Measurements from ENCODE around the gene ATOH8. TPM values are rescaled to one million over a fixed set of nuclear protein-coding genes. Genes with fewer than 3 reads are reported as not detected.

Gene ATOH8
- total RNA-seq, 1 donor from 2014 or later: 0.52 TPM

GRCh38 chr2:85741833-85742455, 11.8 kb upstream of the ATOH8 start:
- no peak for TF ChIP-seq CTCF (conservative IDR thresholded peaks at IDR 0.05; ENCODE audit: low read depth, low read length)
- no peak for DNase-seq (ENCODE audit: low read depth)
- H3K4me3 ChIP-seq (ENCODE audit: low read depth, low read length): no peak overlapping the region

GRCh38 chr2:85743304-85743978, 10.3 kb upstream of the ATOH8 start:
- TF ChIP-seq CTCF (conservative IDR thresholded peaks at IDR 0.05; ENCODE audit: low read depth, low read length): no peak
- H3K4me3 ChIP-seq (ENCODE audit: low read depth, low read length): no peak overlapping the region
- DNase-seq (ENCODE audit: low read depth): peak; percentile 66

- no peak overlapping the region for H3K4me3 ChIP-seq (ENCODE audit: low read depth, low read length)
- no peak for TF ChIP-seq CTCF (conservative IDR thresholded peaks at IDR 0.05; ENCODE audit: low read depth, low read length)
- no peak for DNase-seq (ENCODE audit: low read depth)
Measured at GRCh38 chr2:85744055-85744454, 9.7 kb upstream of the ATOH8 start.

- no peak for TF ChIP-seq CTCF (conservative IDR thresholded peaks at IDR 0.05; ENCODE audit: low read depth, low read length)
- DNase-seq (ENCODE audit: low read depth): no peak
- no peak overlapping the region for H3K4me3 ChIP-seq (ENCODE audit: low read depth, low read length)
Measured at GRCh38 chr2:85744741-85745601, 8.8 kb upstream of the ATOH8 start.

- TF ChIP-seq CTCF (conservative IDR thresholded peaks at IDR 0.05; ENCODE audit: low read depth, low read length): no peak
- DNase-seq (ENCODE audit: low read depth): no peak
- no peak overlapping the region for H3K4me3 ChIP-seq (ENCODE audit: low read depth, low read length)
Measured at GRCh38 chr2:85745619-85746018, 8.2 kb upstream of the ATOH8 start.

DNA sequence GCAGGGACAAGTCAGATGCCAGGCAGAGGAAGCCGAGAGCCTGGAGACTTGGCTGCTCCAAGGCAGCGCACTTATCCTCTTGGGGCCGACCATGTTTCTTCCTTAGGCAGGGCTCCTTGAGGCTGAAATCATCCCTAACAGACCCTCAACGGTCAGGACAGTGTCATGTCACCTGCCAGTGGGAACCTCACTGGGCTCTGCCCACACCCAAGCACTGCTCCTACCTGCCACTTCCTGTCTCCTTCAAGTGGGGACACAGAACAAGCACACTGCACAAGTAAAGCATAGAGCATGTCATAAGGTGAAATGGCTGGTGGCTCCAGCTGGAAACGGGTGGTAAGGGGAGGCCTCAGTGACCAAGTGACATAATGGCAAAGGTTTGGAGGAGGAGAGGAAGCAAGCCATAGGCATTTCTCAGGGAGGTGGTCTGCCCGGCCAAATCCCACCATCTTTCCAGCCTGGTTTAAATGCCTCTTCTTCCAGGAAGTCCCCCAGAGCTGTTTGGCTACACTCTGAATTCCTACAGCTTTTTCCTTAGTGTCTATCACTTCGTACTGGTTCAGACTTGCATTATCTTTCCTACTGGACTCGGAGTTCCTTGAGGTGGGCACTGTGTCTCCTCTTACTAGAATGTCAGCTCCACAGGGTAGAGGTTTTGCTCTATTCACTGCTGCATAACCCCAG, 7.3 kb upstream of the ATOH8 start:
- no peak for TF ChIP-seq CTCF (conservative IDR thresholded peaks at IDR 0.05; ENCODE audit: low read depth, low read length)

More for the DNA sequence above, 7.3 kb upstream of the ATOH8 start:
- no peak for DNase-seq (ENCODE audit: low read depth)
- no peak overlapping the region for H3K4me3 ChIP-seq (ENCODE audit: low read depth, low read length)

Measured in epithelial cell of proximal tubule (primary cell).